Measurements from ENCODE around the gene WDR38. TPM values are rescaled to one million over a fixed set of nuclear protein-coding genes. Genes with fewer than 3 reads are reported as not detected.

WDR38 gene, protein sequence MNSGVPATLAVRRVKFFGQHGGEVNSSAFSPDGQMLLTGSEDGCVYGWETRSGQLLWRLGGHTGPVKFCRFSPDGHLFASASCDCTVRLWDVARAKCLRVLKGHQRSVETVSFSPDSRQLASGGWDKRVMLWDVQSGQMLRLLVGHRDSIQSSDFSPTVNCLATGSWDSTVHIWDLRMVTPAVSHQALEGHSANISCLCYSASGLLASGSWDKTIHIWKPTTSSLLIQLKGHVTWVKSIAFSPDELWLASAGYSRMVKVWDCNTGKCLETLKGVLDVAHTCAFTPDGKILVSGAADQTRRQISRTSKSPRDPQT
- not detected in 2 replicates for total RNA-seq
- not detected in 2 replicates for polyA plus RNA-seq
- polyA plus RNA-seq (2012) = not detected in 2 replicates
- not detected in 2 replicates for polyA minus RNA-seq (ENCODE audit: low replicate concordance)

DNA sequence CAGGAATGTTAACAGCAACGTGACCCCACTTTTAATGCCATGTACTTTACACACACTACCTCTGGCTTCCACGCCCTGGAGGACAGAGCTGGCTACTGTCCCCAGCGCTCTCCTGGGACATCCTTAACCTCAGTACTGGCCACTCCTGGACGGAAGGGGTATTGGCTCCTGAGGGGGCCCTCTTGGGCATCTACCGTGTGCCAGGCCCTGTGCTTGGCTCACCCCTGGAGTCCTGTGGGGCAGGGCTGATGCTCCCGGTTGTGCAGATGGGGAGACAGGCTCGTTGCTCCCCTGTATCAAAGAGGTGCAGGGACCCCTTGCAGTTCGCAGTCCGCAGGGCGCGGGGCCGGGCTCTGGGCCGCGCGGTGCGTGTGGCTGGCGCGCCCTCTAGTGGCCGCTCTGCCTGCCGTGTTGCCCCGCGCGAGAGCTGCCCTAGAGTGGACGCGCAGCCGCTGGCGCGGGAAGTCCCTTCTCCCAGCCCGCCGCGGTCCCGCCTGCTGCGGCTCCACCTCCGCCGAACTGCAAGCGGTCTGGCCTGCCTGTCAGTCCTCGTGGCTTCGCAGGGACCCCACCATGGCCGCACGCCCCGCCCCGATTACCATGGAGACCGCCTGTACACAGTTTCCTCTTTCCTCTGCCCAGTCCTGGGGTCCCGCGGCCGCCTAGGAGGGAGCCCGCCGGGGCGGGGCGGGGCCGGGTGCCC lies at the start of gene WDR38:
Gene WDR38 (plus strand): TSS at position 632 of the 703 bp plus-strand sequence. CDS start 72 bp downstream, outside the sequence.
- TF ChIP-seq EZH2 (IDR thresholded peaks at IDR 0.05; ENCODE audit: low read length, missing control alignments) = no peak
- TF ChIP-seq, protein P1, sequence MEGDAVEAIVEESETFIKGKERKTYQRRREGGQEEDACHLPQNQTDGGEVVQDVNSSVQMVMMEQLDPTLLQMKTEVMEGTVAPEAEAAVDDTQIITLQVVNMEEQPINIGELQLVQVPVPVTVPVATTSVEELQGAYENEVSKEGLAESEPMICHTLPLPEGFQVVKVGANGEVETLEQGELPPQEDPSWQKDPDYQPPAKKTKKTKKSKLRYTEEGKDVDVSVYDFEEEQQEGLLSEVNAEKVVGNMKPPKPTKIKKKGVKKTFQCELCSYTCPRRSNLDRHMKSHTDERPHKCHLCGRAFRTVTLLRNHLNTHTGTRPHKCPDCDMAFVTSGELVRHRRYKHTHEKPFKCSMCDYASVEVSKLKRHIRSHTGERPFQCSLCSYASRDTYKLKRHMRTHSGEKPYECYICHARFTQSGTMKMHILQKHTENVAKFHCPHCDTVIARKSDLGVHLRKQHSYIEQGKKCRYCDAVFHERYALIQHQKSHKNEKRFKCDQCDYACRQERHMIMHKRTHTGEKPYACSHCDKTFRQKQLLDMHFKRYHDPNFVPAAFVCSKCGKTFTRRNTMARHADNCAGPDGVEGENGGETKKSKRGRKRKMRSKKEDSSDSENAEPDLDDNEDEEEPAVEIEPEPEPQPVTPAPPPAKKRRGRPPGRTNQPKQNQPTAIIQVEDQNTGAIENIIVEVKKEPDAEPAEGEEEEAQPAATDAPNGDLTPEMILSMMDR (conservative IDR thresholded peaks at IDR 0.05 in 1 of 2, IDR thresholded peaks at IDR 0.05 in 1 of 2; ENCODE audit: low read depth in 1 of 2, low read length in 2 of 2) = peak; percentile 77 to 85
- Histone ChIP-seq H3K27ac (ENCODE audit: insufficient read depth, low read length) (no peak within 1 kb of the TSS), H2AFZ (ENCODE audit: low read length) (peak within 1 kb of the TSS; percentile 81), H3K9me3 (ENCODE audit: control insufficient read depth, insufficient read depth, low read depth, low read length) (no peaks in the 10 kb centered on the region), H3K9ac (ENCODE audit: insufficient read depth, low read length) (peak within 1 kb of the TSS; percentile 10), H3K27me3 (ENCODE audit: control insufficient read depth, insufficient read depth, low read length) (no peaks in the 10 kb centered on the region), H3K4me3 (replicated peaks in 1 of 4; ENCODE audit: control extremely low read depth in 1 of 4, insufficient read depth in 1 of 4, low read depth in 3 of 4, low read length in 4 of 4) (peak within 1 kb of the TSS; percentile 25 to 59 (median 48)), H3K4me1 (ENCODE audit: control insufficient read depth, extremely low read depth, insufficient read depth, low read length) (peaks cover 3% of the 10 kb centered on the region), H3K4me2 (ENCODE audit: extremely low read depth, insufficient read depth, low read length) (peak within 1 kb of the TSS; percentile 84), H3K36me3 (ENCODE audit: control insufficient read depth, insufficient read depth, low read length) (peaks cover 9% of the 10 kb centered on the region), H4K20me1 (ENCODE audit: control insufficient read depth, extremely low read depth, insufficient read depth, low read length) (no peaks in the 10 kb centered on the region), H3K79me2 (ENCODE audit: control insufficient read depth, insufficient read depth, low read length) (no peaks in the 10 kb centered on the region)
- DNase-seq (ENCODE audit: low read depth in 2 of 2) = peak; percentile 60 to 72

DNA sequence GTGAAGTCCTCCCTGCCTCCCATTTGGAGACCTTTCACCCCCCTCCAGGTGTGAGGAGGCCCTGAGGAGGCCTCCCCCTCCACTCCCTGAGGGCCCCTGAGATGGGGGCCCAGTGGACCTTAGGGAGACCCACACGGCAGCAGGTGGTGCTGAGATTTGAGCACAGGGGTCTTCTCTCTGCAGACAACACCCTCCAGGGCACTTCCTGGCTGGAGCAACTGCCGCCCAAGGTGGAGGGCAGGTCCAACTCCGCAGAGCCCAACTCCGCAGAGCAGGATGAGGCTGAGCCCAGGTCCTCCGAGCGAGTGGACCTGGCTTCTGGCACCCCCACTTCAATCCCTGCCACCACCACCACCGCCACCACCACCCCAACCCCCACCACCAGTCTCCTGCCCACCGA lies 49.3 kb upstream of the WDR38 start:
- H3K4me2 ChIP-seq (ENCODE audit: extremely low read depth, insufficient read depth, low read length) = no peak overlapping the region
- H3K9ac ChIP-seq (ENCODE audit: insufficient read depth, low read length) = no peak overlapping the region
- no peak overlapping the region for H3K4me3 ChIP-seq (replicated peaks in 1 of 4; ENCODE audit: control extremely low read depth in 1 of 4, insufficient read depth in 1 of 4, low read depth in 3 of 4, low read length in 4 of 4)
- H2AFZ ChIP-seq (ENCODE audit: low read length) = no peak overlapping the region
- peaks cover 5% of the 10 kb centered on the region for H3K27me3 ChIP-seq (ENCODE audit: control insufficient read depth, insufficient read depth, low read length)
- no peak for TF ChIP-seq EZH2 (IDR thresholded peaks at IDR 0.05; ENCODE audit: low read length, missing control alignments)
- H3K79me2 ChIP-seq (ENCODE audit: control insufficient read depth, insufficient read depth, low read length) = no peaks in the 10 kb centered on the region
- no peak overlapping the region for H3K27ac ChIP-seq (ENCODE audit: insufficient read depth, low read length)
- no peaks in the 10 kb centered on the region for H3K4me1 ChIP-seq (ENCODE audit: control insufficient read depth, extremely low read depth, insufficient read depth, low read length)
- no peaks in the 10 kb centered on the region for H3K36me3 ChIP-seq (ENCODE audit: control insufficient read depth, insufficient read depth, low read length)
- no peaks in the 10 kb centered on the region for H3K9me3 ChIP-seq (ENCODE audit: control insufficient read depth, insufficient read depth, low read depth, low read length)
- no peak for DNase-seq (ENCODE audit: low read depth in 2 of 2)
- no peaks in the 10 kb centered on the region for H4K20me1 ChIP-seq (ENCODE audit: control insufficient read depth, extremely low read depth, insufficient read depth, low read length)

DNA sequence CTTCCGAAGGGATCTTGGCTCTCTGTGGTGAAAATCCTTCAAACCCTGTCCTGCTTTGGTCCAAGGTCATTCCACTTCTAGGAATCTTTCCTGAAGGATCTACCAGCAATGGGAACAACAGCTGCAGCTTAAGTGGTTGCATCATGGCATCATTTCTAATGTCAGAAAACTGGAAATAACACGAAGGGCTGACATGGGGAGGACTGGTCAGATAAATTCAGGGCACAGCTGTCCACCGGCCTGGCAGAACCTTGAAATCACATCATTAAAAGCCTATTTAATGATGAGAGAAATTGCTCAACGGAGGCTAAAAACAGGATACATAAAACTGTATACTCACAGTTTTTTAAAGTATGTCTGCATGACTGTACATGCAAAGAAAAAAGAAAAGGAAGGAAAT lies 48.1 kb upstream of the WDR38 start:
- Histone ChIP-seq H4K20me1 (ENCODE audit: control insufficient read depth, extremely low read depth, insufficient read depth, low read length) (no peaks in the 10 kb centered on the region), H3K4me1 (ENCODE audit: control insufficient read depth, extremely low read depth, insufficient read depth, low read length) (no peaks in the 10 kb centered on the region), H3K9ac (ENCODE audit: insufficient read depth, low read length) (no peak overlapping the region), H3K36me3 (ENCODE audit: control insufficient read depth, insufficient read depth, low read length) (no peaks in the 10 kb centered on the region), H2AFZ (ENCODE audit: low read length) (no peak overlapping the region), H3K27ac (ENCODE audit: insufficient read depth, low read length) (no peak overlapping the region), H3K4me2 (ENCODE audit: extremely low read depth, insufficient read depth, low read length) (no peak overlapping the region), H3K27me3 (ENCODE audit: control insufficient read depth, insufficient read depth, low read length) (no peaks in the 10 kb centered on the region), H3K4me3 (replicated peaks in 1 of 4; ENCODE audit: control extremely low read depth in 1 of 4, insufficient read depth in 1 of 4, low read depth in 3 of 4, low read length in 4 of 4) (no peak overlapping the region), H3K9me3 (ENCODE audit: control insufficient read depth, insufficient read depth, low read depth, low read length) (no peaks in the 10 kb centered on the region), H3K79me2 (ENCODE audit: control insufficient read depth, insufficient read depth, low read length) (no peaks in the 10 kb centered on the region)
- TF ChIP-seq EZH2 (IDR thresholded peaks at IDR 0.05; ENCODE audit: low read length, missing control alignments) = no peak
- TF ChIP-seq, protein P1 (conservative IDR thresholded peaks at IDR 0.05 in 1 of 2, IDR thresholded peaks at IDR 0.05 in 1 of 2; ENCODE audit: low read depth in 1 of 2, low read length in 2 of 2) = no peak
- peak in 1 of 2 donors; percentile 78 for DNase-seq (ENCODE audit: low read depth in 2 of 2)
